ENCODE measurements around the gene PLCB1.

- TF ChIP-seq POLR2A (IDR thresholded peaks at IDR 0.05; ENCODE audit: low read length): no peak
- TF ChIP-seq GATA1 (IDR thresholded peaks at IDR 0.05; ENCODE audit: low read depth, low read length): no peak
These were observed 357.2 kb downstream of the PLCB1 start for GRCh38 chr20:8489094-8489883.
